HG02763 (cell line): ENCODE data around the gene ANKRD2.

ENCODE experiments used
- ATAC-seq: cut with Tn5 transposase; IDR thresholded peaks from one replicate; pipeline ENCODE4 v1.9.1; 2021; ENCODE audit warnings: mild to moderate bottlenecking, moderate library complexity; ENCODE audit not compliant: unreplicated experiment

The ANKRD2 gene

GRCh38 chr10:97632949-97633884 is 60.6 kb downstream of the ANKRD2 start, which contains the start of gene MORN4:
MORN4 (minus strand) TSS chr10:97633500; CDS start chr10:97619653, 13,847 bp downstream.
- peak; percentile 98 for ATAC-seq
